ENCODE results near the gene PRIM2.
"Not testable (repeated sequence)": the region's sequence is repeated elsewhere in the genome, so short reads cannot be mapped to it uniquely, and the experiment has no call there.

Gene PRIM2

DNA sequence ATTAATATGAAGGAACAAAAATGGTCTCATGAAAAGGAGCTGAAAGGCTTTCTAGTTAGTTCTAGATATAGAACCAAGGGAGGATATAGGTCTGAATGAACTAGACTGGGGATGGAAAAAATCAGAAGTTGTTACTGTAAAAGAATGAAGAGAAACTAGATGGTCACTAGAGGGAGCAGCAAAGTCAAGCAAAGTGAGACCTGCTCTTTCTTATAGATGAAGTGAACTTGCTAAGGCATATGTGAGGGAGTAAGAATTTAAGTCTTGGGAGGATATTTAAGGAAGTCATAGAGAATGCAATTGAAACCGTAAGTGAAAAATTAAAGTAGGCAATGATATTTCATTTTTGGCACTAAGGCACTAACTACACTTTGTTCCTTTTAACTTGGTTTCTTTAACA, 218.6 kb downstream of the PRIM2 start:
- DNase-seq (ENCODE audit: low read depth, low spot score): peak; percentile 23
- TF ChIP-seq, protein P1, sequence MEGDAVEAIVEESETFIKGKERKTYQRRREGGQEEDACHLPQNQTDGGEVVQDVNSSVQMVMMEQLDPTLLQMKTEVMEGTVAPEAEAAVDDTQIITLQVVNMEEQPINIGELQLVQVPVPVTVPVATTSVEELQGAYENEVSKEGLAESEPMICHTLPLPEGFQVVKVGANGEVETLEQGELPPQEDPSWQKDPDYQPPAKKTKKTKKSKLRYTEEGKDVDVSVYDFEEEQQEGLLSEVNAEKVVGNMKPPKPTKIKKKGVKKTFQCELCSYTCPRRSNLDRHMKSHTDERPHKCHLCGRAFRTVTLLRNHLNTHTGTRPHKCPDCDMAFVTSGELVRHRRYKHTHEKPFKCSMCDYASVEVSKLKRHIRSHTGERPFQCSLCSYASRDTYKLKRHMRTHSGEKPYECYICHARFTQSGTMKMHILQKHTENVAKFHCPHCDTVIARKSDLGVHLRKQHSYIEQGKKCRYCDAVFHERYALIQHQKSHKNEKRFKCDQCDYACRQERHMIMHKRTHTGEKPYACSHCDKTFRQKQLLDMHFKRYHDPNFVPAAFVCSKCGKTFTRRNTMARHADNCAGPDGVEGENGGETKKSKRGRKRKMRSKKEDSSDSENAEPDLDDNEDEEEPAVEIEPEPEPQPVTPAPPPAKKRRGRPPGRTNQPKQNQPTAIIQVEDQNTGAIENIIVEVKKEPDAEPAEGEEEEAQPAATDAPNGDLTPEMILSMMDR (IDR thresholded peaks at IDR 0.05; ENCODE audit: insufficient read depth, low read length, missing control alignments): peak; percentile 9
- H3K4me3 ChIP-seq (ENCODE audit: low read depth, low read length); POLR2A ChIA-PET: not testable (repeated sequence)
- CTCF ChIA-PET: interaction anchor here (0.7 kb wide), 1 partner anchor 168 kb away, joined by 3 read pairs; no protein-coding TSS in a partner anchor

DNA sequence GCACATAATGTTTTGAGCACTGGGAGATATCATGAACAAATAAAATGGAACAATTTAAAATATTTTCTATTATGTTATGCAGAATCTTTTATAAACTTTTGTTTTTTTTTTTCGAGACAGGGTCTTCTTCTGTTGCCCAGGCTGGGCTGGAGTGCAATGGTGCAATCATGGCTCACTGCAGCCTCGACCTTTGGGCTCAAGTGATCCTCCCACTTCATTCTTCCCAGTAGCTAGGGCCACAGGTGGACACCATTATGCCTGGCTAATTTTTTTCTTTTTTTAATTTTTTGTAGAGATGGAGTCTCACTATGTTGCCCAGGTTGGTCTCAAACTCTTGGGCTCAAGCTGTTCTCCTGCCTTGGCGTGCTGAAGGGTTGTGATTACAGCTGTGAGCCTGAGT, 220.5 kb downstream of the PRIM2 start:
- CTCF ChIA-PET: not testable (repeated sequence)

DNA sequence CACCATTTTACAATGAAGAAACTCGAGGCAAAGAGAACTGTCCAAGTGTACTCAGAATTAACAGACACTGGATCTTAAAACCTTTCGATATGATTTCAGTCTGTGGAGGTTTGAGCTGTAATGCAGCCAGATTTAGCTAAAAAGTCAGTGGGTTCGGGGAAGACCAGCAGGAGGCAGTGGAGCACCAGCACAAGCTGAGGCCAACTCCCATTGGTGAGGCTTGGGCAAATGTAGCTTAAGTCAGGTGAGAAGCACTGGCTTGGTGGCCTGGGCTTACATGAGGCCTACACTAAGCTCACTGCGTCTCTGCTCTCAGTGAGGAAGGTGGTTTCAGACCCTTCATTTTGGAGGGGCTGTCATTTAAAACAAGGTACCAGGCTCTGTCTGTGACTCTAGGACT, 234.5 kb downstream of the PRIM2 start:
- H3K4me3 ChIP-seq (ENCODE audit: low read depth, low read length); POLR2A ChIA-PET; CTCF ChIA-PET; DNase-seq (ENCODE audit: low read depth, low spot score): not testable (repeated sequence)

More for the DNA sequence above, 220.5 kb downstream of the PRIM2 start:
- H3K4me3 ChIP-seq (ENCODE audit: low read depth, low read length); POLR2A ChIA-PET; DNase-seq (ENCODE audit: low read depth, low spot score): not testable (repeated sequence)

DNA sequence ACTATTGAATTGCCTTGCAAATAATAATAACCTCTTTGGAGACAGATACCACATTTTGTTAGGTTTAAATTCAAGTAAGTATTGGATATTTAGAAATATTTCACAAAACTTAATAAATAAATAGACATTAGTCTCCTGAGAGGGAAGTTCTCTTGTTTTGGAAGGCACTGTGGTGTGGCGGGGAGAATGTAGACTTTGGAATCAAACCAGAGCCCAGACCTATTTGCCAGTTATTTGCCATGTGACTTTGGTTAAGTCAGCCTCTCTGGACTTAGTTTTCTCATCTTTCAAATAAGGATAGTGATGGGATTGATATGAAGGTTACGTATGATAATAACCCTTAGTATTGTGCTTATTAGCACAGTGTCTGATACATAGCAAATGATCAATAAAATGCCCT, 240.4 kb downstream of the PRIM2 start:
- H3K4me3 ChIP-seq (ENCODE audit: low read depth, low read length); DNase-seq (ENCODE audit: low read depth, low spot score); CTCF ChIA-PET; POLR2A ChIA-PET: not testable (repeated sequence)

DNA sequence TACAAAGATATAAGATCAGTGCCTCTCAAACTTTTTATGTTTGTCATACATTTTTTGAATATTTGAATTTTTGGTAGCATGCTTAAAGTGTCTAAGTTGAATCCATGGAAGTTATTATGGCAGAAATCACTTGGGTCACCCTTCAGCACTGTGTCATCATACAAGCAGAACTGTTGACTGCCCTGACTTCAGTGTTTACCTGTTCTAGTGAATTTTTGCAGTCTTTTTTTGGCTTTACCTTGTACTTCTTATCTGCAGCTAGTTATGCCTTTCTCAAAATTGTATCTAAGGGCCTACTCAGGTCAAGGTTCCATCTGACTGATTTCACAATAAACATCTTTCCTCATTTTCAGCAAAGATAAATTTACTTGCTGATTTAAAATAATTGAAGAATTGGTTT, 241.7 kb downstream of the PRIM2 start:
- POLR2A ChIA-PET; DNase-seq (ENCODE audit: low read depth, low spot score); CTCF ChIA-PET; H3K4me3 ChIP-seq (ENCODE audit: low read depth, low read length): not testable (repeated sequence)

DNA sequence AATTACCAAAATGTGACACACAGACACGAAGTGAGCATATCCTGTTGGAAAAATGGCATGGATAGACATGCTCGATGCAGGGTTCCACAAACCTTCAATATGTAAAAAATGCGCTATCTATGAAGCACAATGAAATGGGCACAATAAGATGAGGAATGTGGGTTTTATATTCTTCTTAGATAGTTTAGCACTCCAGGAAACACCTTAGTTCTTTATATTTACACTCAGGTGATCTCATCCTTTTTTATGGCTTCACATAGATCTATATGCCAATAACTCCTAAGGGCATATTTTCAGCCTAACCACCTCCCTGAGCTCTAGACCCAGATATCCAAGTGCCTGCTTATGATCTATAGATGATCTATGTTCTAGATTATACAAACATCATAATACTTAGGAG, 244.8 kb downstream of the PRIM2 start:
- DNase-seq (ENCODE audit: low read depth, low spot score); H3K4me3 ChIP-seq (ENCODE audit: low read depth, low read length); CTCF ChIA-PET; POLR2A ChIA-PET: not testable (repeated sequence)

DNA sequence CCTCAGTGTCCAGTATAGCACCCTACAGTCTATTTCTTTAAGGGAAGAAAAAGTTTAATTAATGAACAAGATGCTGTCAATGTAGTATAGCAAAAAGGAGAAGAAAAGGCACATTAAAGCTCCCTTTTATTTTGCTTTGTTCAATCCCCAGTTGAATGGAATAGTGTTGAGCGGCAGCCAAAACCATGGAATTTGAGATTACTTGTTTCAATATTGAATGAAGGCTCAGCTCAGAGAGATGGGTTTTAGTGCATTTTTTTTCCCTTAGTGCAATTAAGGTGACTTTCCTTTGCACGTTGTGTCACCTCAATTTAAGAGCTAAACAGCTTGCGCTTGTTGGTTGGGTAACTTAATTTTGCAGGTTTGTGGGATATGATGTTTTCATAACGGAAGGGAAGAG, 254.7 kb downstream of the PRIM2 start:
- CTCF ChIA-PET; H3K4me3 ChIP-seq (ENCODE audit: low read depth, low read length); DNase-seq (ENCODE audit: low read depth, low spot score); POLR2A ChIA-PET: not testable (repeated sequence)

DNA sequence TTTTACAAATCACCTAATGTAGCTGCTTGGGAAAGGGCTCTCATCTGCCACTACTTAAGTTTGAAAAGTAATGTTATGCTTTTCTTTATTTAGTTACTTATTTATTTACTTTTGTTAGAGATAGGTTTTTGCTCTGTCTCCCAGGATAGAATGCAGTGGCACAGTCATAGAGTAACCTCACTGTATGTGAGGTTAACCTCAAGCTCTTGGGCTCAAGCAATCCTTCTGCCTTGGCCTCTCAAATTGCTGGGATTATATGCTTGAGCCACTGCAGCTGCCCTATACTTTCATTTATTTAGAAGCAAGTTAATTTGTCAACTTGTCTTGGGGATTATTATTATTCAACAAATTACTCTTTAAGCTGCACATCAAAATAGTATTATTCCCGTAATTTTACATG, 255.4 kb downstream of the PRIM2 start:
- POLR2A ChIA-PET; H3K4me3 ChIP-seq (ENCODE audit: low read depth, low read length); DNase-seq (ENCODE audit: low read depth, low spot score); CTCF ChIA-PET: not testable (repeated sequence)

DNA sequence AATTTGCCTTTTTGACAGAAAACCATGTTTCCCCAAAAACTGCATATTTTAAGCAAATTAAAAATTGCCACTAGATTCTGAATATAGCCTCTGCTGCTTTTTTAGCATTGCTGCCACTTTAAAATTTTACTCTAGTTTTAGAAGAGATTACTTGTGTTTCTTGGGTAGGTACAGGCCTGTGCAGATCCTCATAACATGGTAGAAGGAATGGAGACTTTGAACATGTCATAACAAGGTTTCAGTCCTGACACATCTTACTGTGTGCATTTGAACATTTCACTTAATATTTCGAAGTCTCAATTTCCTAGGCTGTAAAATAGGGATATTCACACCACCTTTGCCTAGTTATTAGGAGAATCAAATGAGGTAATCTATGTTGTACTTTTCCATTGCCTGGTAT, 259.6 kb downstream of the PRIM2 start:
- POLR2A ChIA-PET; CTCF ChIA-PET; H3K4me3 ChIP-seq (ENCODE audit: low read depth, low read length); DNase-seq (ENCODE audit: low read depth, low spot score): not testable (repeated sequence)

DNA sequence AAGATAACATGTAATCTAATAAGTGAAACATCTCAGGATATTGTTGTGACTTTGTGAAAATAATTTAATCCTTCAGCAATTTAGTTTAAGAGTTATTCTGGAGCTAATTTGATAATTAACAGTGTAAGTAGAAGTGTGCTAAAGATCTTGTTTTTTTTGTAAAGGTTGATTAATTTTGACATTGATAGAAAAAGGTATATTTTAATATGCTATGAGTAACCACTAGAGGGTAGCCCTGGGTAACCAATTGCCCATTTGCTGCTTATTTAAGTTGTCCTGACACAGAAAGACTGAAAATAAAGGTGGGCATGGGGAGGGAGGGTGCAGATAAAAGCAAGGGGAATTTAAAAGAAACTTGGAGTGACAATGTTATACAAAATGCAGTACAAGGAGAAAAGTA, 262.1 kb downstream of the PRIM2 start:
- CTCF ChIA-PET; POLR2A ChIA-PET; H3K4me3 ChIP-seq (ENCODE audit: low read depth, low read length); DNase-seq (ENCODE audit: low read depth, low spot score): not testable (repeated sequence)

DNA sequence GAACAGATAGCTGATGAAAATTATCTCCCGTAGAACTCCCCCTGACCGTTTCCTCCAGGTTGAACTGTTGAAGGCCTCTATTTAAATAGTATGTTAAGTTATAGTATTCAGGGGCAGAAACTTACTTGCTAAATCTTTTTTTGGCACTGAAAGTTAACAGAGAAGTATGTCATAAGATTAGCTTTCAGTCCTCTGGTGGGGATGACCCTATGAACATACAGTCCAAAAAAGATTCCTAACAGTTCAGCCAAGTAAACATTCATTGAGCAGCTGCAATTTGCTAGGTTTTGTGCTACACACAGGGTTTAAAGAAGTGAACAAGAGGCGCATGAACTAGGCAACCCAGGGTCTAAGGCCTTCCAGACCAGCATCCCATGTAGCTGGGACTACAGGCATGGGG, 264.2 kb downstream of the PRIM2 start:
- CTCF ChIA-PET; H3K4me3 ChIP-seq (ENCODE audit: low read depth, low read length); POLR2A ChIA-PET; DNase-seq (ENCODE audit: low read depth, low spot score): not testable (repeated sequence)

DNA sequence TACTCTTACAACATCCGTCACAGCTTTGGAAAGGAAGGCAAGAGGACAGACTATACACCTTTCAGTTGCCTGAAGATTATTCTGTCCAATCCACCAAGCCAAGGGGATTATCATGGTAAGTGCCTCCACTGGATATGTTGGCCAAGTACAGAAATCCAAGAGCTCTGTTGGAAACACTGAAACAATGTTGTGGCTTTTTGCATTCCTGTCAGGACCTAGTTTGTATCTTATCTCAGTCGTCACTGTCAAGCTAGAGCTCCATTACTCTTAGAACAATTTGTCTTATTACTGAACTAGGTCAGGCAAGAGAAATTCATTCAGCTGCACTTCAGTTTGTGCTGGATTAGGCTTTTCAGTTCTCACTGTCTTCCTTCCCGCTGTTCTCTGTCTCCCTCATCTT, 283.7 kb downstream of the PRIM2 start:
- H3K4me3 ChIP-seq (ENCODE audit: low read depth, low read length); CTCF ChIA-PET; POLR2A ChIA-PET; DNase-seq (ENCODE audit: low read depth, low spot score): not testable (repeated sequence)

DNA sequence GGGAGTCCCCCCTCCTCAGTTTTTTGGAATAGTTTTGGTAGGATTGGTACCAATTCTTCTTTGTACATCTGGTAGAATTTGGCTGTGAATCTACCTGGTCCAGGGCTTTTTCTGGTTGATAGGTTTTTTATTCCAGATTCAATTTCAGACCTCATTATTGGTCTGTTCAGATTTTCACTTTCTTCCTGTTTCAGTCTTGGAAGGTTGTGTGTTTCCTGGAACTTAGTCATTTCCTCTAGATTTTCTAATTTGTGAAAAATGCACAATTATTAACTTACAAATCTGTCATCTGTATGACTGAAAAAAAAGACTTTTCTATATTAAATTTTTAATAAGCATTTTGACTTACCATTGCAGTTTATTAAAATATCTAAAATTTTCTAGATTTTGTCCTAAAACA, 287.9 kb downstream of the PRIM2 start:
- DNase-seq (ENCODE audit: low read depth, low spot score); POLR2A ChIA-PET; CTCF ChIA-PET; H3K4me3 ChIP-seq (ENCODE audit: low read depth, low read length): not testable (repeated sequence)

DNA sequence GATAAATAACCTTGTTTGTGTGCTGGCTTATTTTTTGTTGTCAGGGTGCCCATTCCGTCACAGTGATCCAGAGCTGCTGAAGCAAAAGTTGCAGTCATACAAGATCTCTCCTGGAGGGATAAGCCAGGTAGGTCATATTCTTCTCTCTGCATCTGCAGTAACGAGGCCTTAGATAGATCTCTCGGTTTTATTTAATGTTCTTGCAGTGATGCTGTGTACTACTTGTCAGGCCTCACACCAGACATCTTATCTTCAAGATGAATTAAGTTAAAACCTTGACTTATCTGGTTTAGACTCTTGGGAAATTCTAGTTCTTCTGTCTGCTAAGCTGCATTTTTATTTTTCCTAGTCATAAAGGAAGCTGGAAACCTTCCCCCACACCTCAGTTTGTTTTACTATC, 288.9 kb downstream of the PRIM2 start:
- H3K4me3 ChIP-seq (ENCODE audit: low read depth, low read length); POLR2A ChIA-PET; DNase-seq (ENCODE audit: low read depth, low spot score); CTCF ChIA-PET: not testable (repeated sequence)

DNA sequence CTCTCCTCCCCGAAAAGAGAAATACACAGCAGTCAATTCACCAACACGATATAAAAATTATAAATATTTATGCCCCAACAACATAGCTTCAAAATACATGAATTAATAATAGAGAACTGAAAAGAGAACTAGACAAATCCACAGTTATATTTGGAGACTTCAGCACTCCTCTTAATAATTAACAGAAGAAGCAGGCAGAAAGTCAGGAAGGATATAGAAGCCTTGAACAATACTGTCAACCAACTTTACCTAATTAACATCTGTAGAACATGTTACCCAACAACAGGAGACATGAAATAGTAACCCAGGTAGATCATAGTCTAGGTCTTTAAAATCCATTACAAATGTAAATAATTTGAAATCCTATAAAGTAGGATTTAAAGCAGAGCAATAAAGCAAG, 293.2 kb downstream of the PRIM2 start:
- DNase-seq (ENCODE audit: low read depth, low spot score); POLR2A ChIA-PET; CTCF ChIA-PET; H3K4me3 ChIP-seq (ENCODE audit: low read depth, low read length): not testable (repeated sequence)

DNA sequence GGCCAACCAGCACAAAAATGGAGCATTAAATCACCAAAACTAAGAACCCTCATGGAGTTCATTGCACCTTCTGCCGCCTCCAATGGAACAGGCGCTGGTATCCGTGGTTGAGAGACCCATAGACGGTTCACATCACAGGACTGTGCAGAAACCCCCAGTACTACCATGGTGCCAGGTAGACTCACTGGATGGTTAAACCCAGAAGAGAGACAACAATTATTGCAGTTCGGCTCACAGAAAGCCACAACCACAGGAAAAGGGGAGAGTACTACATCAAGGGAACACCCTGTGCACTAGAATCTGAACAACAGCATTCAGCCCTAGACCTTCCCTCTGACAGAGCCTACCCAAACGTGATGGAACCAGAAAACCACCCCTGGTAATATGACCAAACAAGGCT, 301.5 kb downstream of the PRIM2 start:
- H3K4me3 ChIP-seq (ENCODE audit: low read depth, low read length); CTCF ChIA-PET; DNase-seq (ENCODE audit: low read depth, low spot score); POLR2A ChIA-PET: not testable (repeated sequence)

DNA sequence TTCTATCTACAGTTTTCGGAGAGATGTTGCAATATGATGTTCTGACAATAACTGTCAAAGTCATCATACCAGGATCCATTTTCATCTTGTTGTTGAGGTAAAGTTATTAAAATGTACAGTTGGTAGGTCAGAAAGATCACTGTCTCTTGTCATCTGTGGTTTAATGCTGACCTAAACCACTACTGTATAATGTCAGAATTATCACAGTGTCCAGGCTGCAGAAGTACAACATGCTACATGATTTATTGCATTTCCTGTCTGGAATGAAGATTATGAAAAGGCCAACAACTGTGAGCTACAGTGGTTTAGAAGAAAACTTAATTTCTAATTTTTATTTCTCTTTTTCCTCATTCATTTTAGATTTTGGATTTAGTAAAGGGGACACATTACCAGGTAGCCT, 314.3 kb downstream of the PRIM2 start:
- H3K4me3 ChIP-seq (ENCODE audit: low read depth, low read length); CTCF ChIA-PET; POLR2A ChIA-PET; DNase-seq (ENCODE audit: low read depth, low spot score): not testable (repeated sequence)

All from AG04449 (cell line).